Smooth muscle cell (in vitro differentiated cells): ENCODE data around the gene RAB3B. TPM values are rescaled to one million over a fixed set of nuclear protein-coding genes. Genes with fewer than 3 reads are reported as not detected.

Source experiments
- DNase-seq: peaks from one replicate; lab custom pipeline; 2025; ENCODE audit not compliant: unreplicated experiment; lab: John Stamatoyannopoulos, UW
- H2AFZ ChIP-seq: fragments of 200-600 bp; sonication (generic); 2 replicates; pipeline ENCODE4 v1.6.0; 2016; ENCODE audit warnings: antibody characterized with exemption, low read depth, mild to moderate bottlenecking
- H3F3A ChIP-seq: fragments of 200-600 bp; sonication (generic); 2 replicates; pipeline ENCODE4 v1.6.0; 2017; ENCODE audit warnings: antibody characterized with exemption, low read depth
- H3K27ac ChIP-seq: fragments of 200-600 bp; sonication (generic); 2 replicates; pipeline ENCODE4 v1.5.1; 2016; ENCODE audit warnings: low read depth, mild to moderate bottlenecking
- H3K27me3 ChIP-seq: fragments of 200-600 bp; sonication (generic); 2 replicates; pipeline ENCODE4 v1.6.1; 2016; ENCODE audit warnings: low read depth, mild to moderate bottlenecking
- H3K36me3 ChIP-seq: fragments of 200-600 bp; sonication (generic); 2 replicates; pipeline ENCODE4 v1.5.1; 2016; ENCODE audit warnings: low read depth
- H3K4me1 ChIP-seq: fragments of 200-600 bp; sonication (generic); 2 replicates; pipeline ENCODE4 v1.5.1; 2016; ENCODE audit warnings: low read depth
- H3K4me2 ChIP-seq: fragments of 200-600 bp; sonication (generic); 2 replicates; pipeline ENCODE4 v1.6.0; 2016; ENCODE audit warnings: mild to moderate bottlenecking
- H3K4me3 ChIP-seq: fragments of 200-600 bp; sonication (generic); 2 replicates; pipeline ENCODE4 v1.5.1; 2016; ENCODE audit warnings: mild to moderate bottlenecking
- H3K79me2 ChIP-seq: fragments of 200-600 bp; sonication (generic); 2 replicates; pipeline ENCODE4 v1.6.0; 2016; ENCODE audit warnings: low read depth, mild to moderate bottlenecking
- H3K9ac ChIP-seq: fragments of 200-600 bp; sonication (generic); 2 replicates; pipeline ENCODE4 v1.6.0; 2016; ENCODE audit warnings: low read depth
- H3K9me3 ChIP-seq: fragments of 200-600 bp; sonication (generic); replicated peaks from 2 replicates; pipeline ENCODE4 v1.5.1; 2016; ENCODE audit warnings: low read depth
- H4K20me1 ChIP-seq: fragments of 200-600 bp; sonication (generic); 2 replicates; pipeline ENCODE4 v1.6.0; 2016; ENCODE audit warnings: low read depth
- WGBS: methylation state at CpG from one replicate; pipeline ENCODE4 v1.1.7; 2016; ENCODE audit warnings: low lambda C conversion rate; 5-methylcytosine and 5-hydroxymethylcytosine counted together
- polyA plus RNA-seq: library from polyadenylated mRNA; unstranded; fragments of >200 nt; fragmentation: Nextera tagmentation; extraction: Ambion mirVana; gene quantifications from 2 replicates; pipeline ENCODE4 v1.2.1, GENCODE V29; 2016
- total RNA-seq: library from RNA; depleted of rRNA; stranded (reverse); fragments of >200 nt; gene quantifications from 2 replicates; pipeline ENCODE4 v1.2.3, GENCODE V29; 2014
- TF ChIP-seq, protein P1 (sequence below): fragments of 200-600 bp; sonication (generic); IDR thresholded peaks from 2 replicates; pipeline ENCODE4 v1.5.1; 2017; ENCODE audit warnings: borderline replicate concordance, mild to moderate bottlenecking, antibody characterized with exemption; ENCODE audit not compliant: insufficient read depth, poor library complexity, severe bottlenecking

RAB3B gene, protein sequence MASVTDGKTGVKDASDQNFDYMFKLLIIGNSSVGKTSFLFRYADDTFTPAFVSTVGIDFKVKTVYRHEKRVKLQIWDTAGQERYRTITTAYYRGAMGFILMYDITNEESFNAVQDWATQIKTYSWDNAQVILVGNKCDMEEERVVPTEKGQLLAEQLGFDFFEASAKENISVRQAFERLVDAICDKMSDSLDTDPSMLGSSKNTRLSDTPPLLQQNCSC
- total RNA-seq (8.8 and 9.3 TPM in 2 replicates), polyA plus RNA-seq (3.5 and 6.1 TPM in 2 replicates)

- peak within 1 kb of the TSS; percentile 82 for H2AFZ ChIP-seq
Measured at GRCh38 chr1:51990478-51990965, at the start of gene RAB3B. Gene RAB3B, minus strand, starts transcription at chr1:51990700. Its CDS starts 13,583 bp downstream, at chr1:51977117.

GRCh38 chr1:52037909-52038308 lies 47.4 kb upstream of the RAB3B start:
- Histone ChIP-seq H3K27ac (no peak overlapping the region), H3K4me3 (no peak overlapping the region), H3F3A (peaks cover 12% of the 10 kb centered on the region), H3K36me3 (peaks cover 14% of the 10 kb centered on the region), H4K20me1 (peaks cover 8% of the 10 kb centered on the region), H3K4me1 (no peaks in the 10 kb centered on the region), H3K9ac (no peak overlapping the region), H3K4me2 (no peak overlapping the region), H3K79me2 (peaks cover 3% of the 10 kb centered on the region), H2AFZ (no peak overlapping the region), H3K27me3 (no peaks in the 10 kb centered on the region), H3K9me3 (no peaks in the 10 kb centered on the region)
- TF ChIP-seq, protein P1, sequence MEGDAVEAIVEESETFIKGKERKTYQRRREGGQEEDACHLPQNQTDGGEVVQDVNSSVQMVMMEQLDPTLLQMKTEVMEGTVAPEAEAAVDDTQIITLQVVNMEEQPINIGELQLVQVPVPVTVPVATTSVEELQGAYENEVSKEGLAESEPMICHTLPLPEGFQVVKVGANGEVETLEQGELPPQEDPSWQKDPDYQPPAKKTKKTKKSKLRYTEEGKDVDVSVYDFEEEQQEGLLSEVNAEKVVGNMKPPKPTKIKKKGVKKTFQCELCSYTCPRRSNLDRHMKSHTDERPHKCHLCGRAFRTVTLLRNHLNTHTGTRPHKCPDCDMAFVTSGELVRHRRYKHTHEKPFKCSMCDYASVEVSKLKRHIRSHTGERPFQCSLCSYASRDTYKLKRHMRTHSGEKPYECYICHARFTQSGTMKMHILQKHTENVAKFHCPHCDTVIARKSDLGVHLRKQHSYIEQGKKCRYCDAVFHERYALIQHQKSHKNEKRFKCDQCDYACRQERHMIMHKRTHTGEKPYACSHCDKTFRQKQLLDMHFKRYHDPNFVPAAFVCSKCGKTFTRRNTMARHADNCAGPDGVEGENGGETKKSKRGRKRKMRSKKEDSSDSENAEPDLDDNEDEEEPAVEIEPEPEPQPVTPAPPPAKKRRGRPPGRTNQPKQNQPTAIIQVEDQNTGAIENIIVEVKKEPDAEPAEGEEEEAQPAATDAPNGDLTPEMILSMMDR: no peak
- 90% methylated on average over 1 of the region's 1 CpG for WGBS
- no peak for DNase-seq

More at GRCh38 chr1:51990478-51990965, at the start of gene RAB3B:
- no peak within 1 kb of the TSS for H3K9ac ChIP-seq
- H3K27ac ChIP-seq: no peak within 1 kb of the TSS
- TF ChIP-seq, protein P1: no peak
- no peaks in the 10 kb centered on the region for H4K20me1 ChIP-seq
- no peaks in the 10 kb centered on the region for H3K36me3 ChIP-seq
- peak; percentile 2 for DNase-seq
- WGBS: under 1% methylated on average over 34 of the region's 46 CpGs
- peak within 1 kb of the TSS; percentile 73 for H3K4me3 ChIP-seq
- H3K4me2 ChIP-seq: peak within 1 kb of the TSS; percentile 87
- H3K9me3 ChIP-seq: no peaks in the 10 kb centered on the region
- peaks cover 36% of the 10 kb centered on the region for H3K27me3 ChIP-seq
- no peaks in the 10 kb centered on the region for H3K79me2 ChIP-seq
- H3F3A ChIP-seq: no peaks in the 10 kb centered on the region
- H3K4me1 ChIP-seq: peaks cover 3% of the 10 kb centered on the region

DNA sequence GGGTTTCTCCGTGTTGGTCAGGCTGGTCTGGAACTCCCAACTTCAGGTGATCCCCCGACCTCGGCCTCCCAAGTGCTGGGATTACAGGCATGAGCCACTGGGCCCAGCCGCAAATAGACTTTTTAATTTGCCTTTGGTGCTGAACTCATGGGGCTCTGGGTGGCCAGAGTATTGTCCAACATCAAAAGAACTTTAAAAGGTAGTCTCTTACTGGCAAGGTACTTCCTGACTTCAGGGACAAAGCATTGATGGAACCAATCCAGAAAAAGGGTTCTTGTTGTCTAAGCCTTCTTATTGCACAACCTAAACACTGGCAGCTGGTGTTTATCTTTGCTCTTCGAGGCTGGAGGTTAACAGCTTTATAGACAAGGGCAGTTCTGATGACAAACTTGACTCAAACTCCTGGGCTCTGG lies 46.9 kb upstream of the RAB3B start:
- WGBS: 79% methylated on average over 5 of the region's 5 CpGs
- H3K27ac ChIP-seq: no peak overlapping the region

More for the DNA sequence above, 46.9 kb upstream of the RAB3B start:
- no peak overlapping the region for H3K9ac ChIP-seq
- H3K9me3 ChIP-seq: no peaks in the 10 kb centered on the region
- TF ChIP-seq, protein P1: no peak
- H3K79me2 ChIP-seq: peaks cover 3% of the 10 kb centered on the region
- no peak overlapping the region for H3K4me3 ChIP-seq
- H3K36me3 ChIP-seq: peaks cover 14% of the 10 kb centered on the region
- H3K4me2 ChIP-seq: no peak overlapping the region
- no peak for DNase-seq
- H3F3A ChIP-seq: peaks cover 17% of the 10 kb centered on the region
- H4K20me1 ChIP-seq: peaks cover 8% of the 10 kb centered on the region
- no peak overlapping the region for H2AFZ ChIP-seq
- H3K4me1 ChIP-seq: peaks cover 3% of the 10 kb centered on the region
- H3K27me3 ChIP-seq: no peaks in the 10 kb centered on the region
